ENCODE results near the gene CDK5RAP2.

CDK5RAP2 gene

GRCh38 chr9:120592210-120592609, 12.2 kb upstream of the CDK5RAP2 start:
- Histone ChIP-seq H3K79me2 (ENCODE audit: control insufficient read depth, insufficient read depth, low read length, unreplicated experiment) (no peaks in the 10 kb centered on the region), H3K4me1 (ENCODE audit: control insufficient read depth, insufficient read depth, low read length, unreplicated experiment) (no peaks in the 10 kb centered on the region), H2AFZ (ENCODE audit: low read length, unreplicated experiment) (no peak overlapping the region), H3K4me3 (ENCODE audit: low read depth, low read length) (no peak overlapping the region), H3K27me3 (ENCODE audit: insufficient read depth, low read length) (no peaks in the 10 kb centered on the region), H3K36me3 (ENCODE audit: insufficient read depth, low read length) (no peaks in the 10 kb centered on the region), H3K27ac (ENCODE audit: low read depth, low read length) (no peak overlapping the region)

GRCh38 chr9:120587328-120587727, 7.4 kb upstream of the CDK5RAP2 start:
- Histone ChIP-seq H3K27me3 (ENCODE audit: insufficient read depth, low read length) (no peaks in the 10 kb centered on the region), H2AFZ (ENCODE audit: low read length, unreplicated experiment) (no peak overlapping the region), H3K27ac (ENCODE audit: low read depth, low read length) (no peak overlapping the region), H3K4me1 (ENCODE audit: control insufficient read depth, insufficient read depth, low read length, unreplicated experiment) (peaks cover 6% of the 10 kb centered on the region), H3K36me3 (ENCODE audit: insufficient read depth, low read length) (no peaks in the 10 kb centered on the region), H3K79me2 (ENCODE audit: control insufficient read depth, insufficient read depth, low read length, unreplicated experiment) (no peaks in the 10 kb centered on the region), H3K4me3 (ENCODE audit: low read depth, low read length) (no peak overlapping the region)

GRCh38 chr9:120583958-120584369, 4.0 kb upstream of the CDK5RAP2 start:
- Histone ChIP-seq H3K4me1 (ENCODE audit: control insufficient read depth, insufficient read depth, low read length, unreplicated experiment) (peaks cover 13% of the 10 kb centered on the region), H3K36me3 (ENCODE audit: insufficient read depth, low read length) (no peaks in the 10 kb centered on the region), H3K79me2 (ENCODE audit: control insufficient read depth, insufficient read depth, low read length, unreplicated experiment) (peaks cover 13% of the 10 kb centered on the region), H3K27me3 (ENCODE audit: insufficient read depth, low read length) (no peaks in the 10 kb centered on the region), H3K4me3 (ENCODE audit: low read depth, low read length) (no peak overlapping the region), H3K27ac (ENCODE audit: low read depth, low read length) (peak overlapping the region; percentile 16; the same call in 1 of the 2 replicates), H2AFZ (ENCODE audit: low read length, unreplicated experiment) (peak overlapping the region; percentile 33)

- Histone ChIP-seq H3K36me3 (ENCODE audit: insufficient read depth, low read length) (no peaks in the 10 kb centered on the region), H3K4me1 (ENCODE audit: control insufficient read depth, insufficient read depth, low read length, unreplicated experiment) (peaks cover 18% of the 10 kb centered on the region), H3K27me3 (ENCODE audit: insufficient read depth, low read length) (no peaks in the 10 kb centered on the region), H3K79me2 (ENCODE audit: control insufficient read depth, insufficient read depth, low read length, unreplicated experiment) (peaks cover 48% of the 10 kb centered on the region), H2AFZ (ENCODE audit: low read length, unreplicated experiment) (peak overlapping the region; percentile 98), H3K4me3 (ENCODE audit: low read depth, low read length) (peak overlapping the region; percentile 100), H3K27ac (ENCODE audit: low read depth, low read length) (peak overlapping the region; percentile 29; the same call in 1 of the 2 replicates)
Measured at GRCh38 chr9:120579139-120580050, 572 bp downstream of the CDK5RAP2 start.

GRCh38 chr9:120574473-120574872, 5.5 kb downstream of the CDK5RAP2 start:
- Histone ChIP-seq H3K4me3 (ENCODE audit: low read depth, low read length) (no peak overlapping the region), H2AFZ (ENCODE audit: low read length, unreplicated experiment) (no peak overlapping the region), H3K36me3 (ENCODE audit: insufficient read depth, low read length) (peaks cover 7% of the 10 kb centered on the region), H3K27ac (ENCODE audit: low read depth, low read length) (no peak overlapping the region), H3K79me2 (ENCODE audit: control insufficient read depth, insufficient read depth, low read length, unreplicated experiment) (peaks cover 63% of the 10 kb centered on the region), H3K4me1 (ENCODE audit: control insufficient read depth, insufficient read depth, low read length, unreplicated experiment) (peaks cover 18% of the 10 kb centered on the region), H3K27me3 (ENCODE audit: insufficient read depth, low read length) (no peaks in the 10 kb centered on the region)

- no peaks in the 10 kb centered on the region for H3K27me3 ChIP-seq (ENCODE audit: insufficient read depth, low read length)
- no peak overlapping the region for H3K27ac ChIP-seq (ENCODE audit: low read depth, low read length)
- peaks cover 48% of the 10 kb centered on the region for H3K79me2 ChIP-seq (ENCODE audit: control insufficient read depth, insufficient read depth, low read length, unreplicated experiment)
- H2AFZ ChIP-seq (ENCODE audit: low read length, unreplicated experiment), result no peak overlapping the region
- H3K36me3 ChIP-seq (ENCODE audit: insufficient read depth, low read length), result peaks cover 16% of the 10 kb centered on the region
- H3K4me1 ChIP-seq (ENCODE audit: control insufficient read depth, insufficient read depth, low read length, unreplicated experiment), result peaks cover 9% of the 10 kb centered on the region
- H3K4me3 ChIP-seq (ENCODE audit: low read depth, low read length), result no peak overlapping the region
Measured at GRCh38 chr9:120572472-120572871, 7.5 kb downstream of the CDK5RAP2 start.

- H3K79me2 ChIP-seq (ENCODE audit: control insufficient read depth, insufficient read depth, low read length, unreplicated experiment), result peaks cover 41% of the 10 kb centered on the region
- H3K4me3 ChIP-seq (ENCODE audit: low read depth, low read length), result no peak overlapping the region
- peaks cover 16% of the 10 kb centered on the region for H3K36me3 ChIP-seq (ENCODE audit: insufficient read depth, low read length)
- H2AFZ ChIP-seq (ENCODE audit: low read length, unreplicated experiment), result no peak overlapping the region
- H3K27ac ChIP-seq (ENCODE audit: low read depth, low read length), result peak overlapping the region; percentile 18; the same call in 1 of the 2 replicates
- H3K27me3 ChIP-seq (ENCODE audit: insufficient read depth, low read length), result no peaks in the 10 kb centered on the region
- peaks cover 9% of the 10 kb centered on the region for H3K4me1 ChIP-seq (ENCODE audit: control insufficient read depth, insufficient read depth, low read length, unreplicated experiment)
Measured at GRCh38 chr9:120571443-120572257, 8.3 kb downstream of the CDK5RAP2 start.

- no peak overlapping the region for H3K27ac ChIP-seq (ENCODE audit: low read depth, low read length)
- H3K4me1 ChIP-seq (ENCODE audit: control insufficient read depth, insufficient read depth, low read length, unreplicated experiment), result peaks cover 9% of the 10 kb centered on the region
- no peak overlapping the region for H3K4me3 ChIP-seq (ENCODE audit: low read depth, low read length)
- no peak overlapping the region for H2AFZ ChIP-seq (ENCODE audit: low read length, unreplicated experiment)
- H3K36me3 ChIP-seq (ENCODE audit: insufficient read depth, low read length), result peaks cover 16% of the 10 kb centered on the region
- H3K79me2 ChIP-seq (ENCODE audit: control insufficient read depth, insufficient read depth, low read length, unreplicated experiment), result peaks cover 28% of the 10 kb centered on the region
- no peaks in the 10 kb centered on the region for H3K27me3 ChIP-seq (ENCODE audit: insufficient read depth, low read length)
Measured at GRCh38 chr9:120570296-120570695, 9.7 kb downstream of the CDK5RAP2 start.

GRCh38 chr9:120569556-120569955, 10.4 kb downstream of the CDK5RAP2 start:
- Histone ChIP-seq H3K27ac (ENCODE audit: low read depth, low read length) (no peak overlapping the region), H3K4me3 (ENCODE audit: low read depth, low read length) (no peak overlapping the region), H3K79me2 (ENCODE audit: control insufficient read depth, insufficient read depth, low read length, unreplicated experiment) (peaks cover 22% of the 10 kb centered on the region), H3K27me3 (ENCODE audit: insufficient read depth, low read length) (no peaks in the 10 kb centered on the region), H2AFZ (ENCODE audit: low read length, unreplicated experiment) (no peak overlapping the region), H3K4me1 (ENCODE audit: control insufficient read depth, insufficient read depth, low read length, unreplicated experiment) (peaks cover 9% of the 10 kb centered on the region), H3K36me3 (ENCODE audit: insufficient read depth, low read length) (peaks cover 16% of the 10 kb centered on the region)

GRCh38 chr9:120568816-120569215, 11.2 kb downstream of the CDK5RAP2 start:
- Histone ChIP-seq H3K79me2 (ENCODE audit: control insufficient read depth, insufficient read depth, low read length, unreplicated experiment) (peaks cover 21% of the 10 kb centered on the region), H3K4me3 (ENCODE audit: low read depth, low read length) (no peak overlapping the region), H2AFZ (ENCODE audit: low read length, unreplicated experiment) (no peak overlapping the region), H3K4me1 (ENCODE audit: control insufficient read depth, insufficient read depth, low read length, unreplicated experiment) (peaks cover 9% of the 10 kb centered on the region), H3K36me3 (ENCODE audit: insufficient read depth, low read length) (peaks cover 16% of the 10 kb centered on the region), H3K27ac (ENCODE audit: low read depth, low read length) (no peak overlapping the region), H3K27me3 (ENCODE audit: insufficient read depth, low read length) (no peaks in the 10 kb centered on the region)
